Measurements from ENCODE around the gene SPPL3. TPM values are rescaled to one million over a fixed set of nuclear protein-coding genes. Genes with fewer than 3 reads are reported as not detected.
"Not testable (repeated sequence)": the region's sequence is repeated elsewhere in the genome, so short reads cannot be mapped to it uniquely, and the experiment has no call there.

SPPL3 gene
- total RNA-seq, 2 donors from 2014 or later = 27.6 to 29.7 TPM

GRCh38 chr12:120744922-120745493, 159.2 kb downstream of the SPPL3 start:
- intact Hi-C loops (cut with DNase I) = no loop called here
- no peak for ATAC-seq
- DNase-seq = no peak

- ATAC-seq (peak; percentile 8 to 44), DNase-seq (no peak)
- intact Hi-C loops (cut with DNase I) = no loop called here
Measured at GRCh38 chr12:120741476-120742421, 162.4 kb downstream of the SPPL3 start.

GRCh38 chr12:120740871-120741270, 163.3 kb downstream of the SPPL3 start:
- DNase-seq = no peak
- no peak for ATAC-seq
- intact Hi-C loops (cut with DNase I) = no loop called here

- intact Hi-C loops (cut with DNase I) = no loop called here
- ATAC-seq (no peak), DNase-seq (no peak)
Measured at GRCh38 chr12:120739821-120740613, 164.1 kb downstream of the SPPL3 start.

GRCh38 chr12:120739031-120739762, 165.0 kb downstream of the SPPL3 start:
- ATAC-seq (no peak), DNase-seq (peak; percentile 18)
- intact Hi-C loops (cut with DNase I) = no loop called here

- DNase-seq (peak; percentile 20), ATAC-seq (no peak)
- intact Hi-C loops (cut with DNase I) = no loop called here
Measured at GRCh38 chr12:120738252-120739030, 165.7 kb downstream of the SPPL3 start.

GRCh38 chr12:120737557-120738251, 166.5 kb downstream of the SPPL3 start:
- intact Hi-C loops (cut with DNase I) = no loop called here
- ATAC-seq (no peak), DNase-seq (no peak)

GRCh38 chr12:120736404-120737331, 167.5 kb downstream of the SPPL3 start:
- DNase-seq (no peak), ATAC-seq (no peak)
- intact Hi-C loops (cut with DNase I) = no loop called here

GRCh38 chr12:120735181-120735580, 169.0 kb downstream of the SPPL3 start:
- ATAC-seq = no peak
- no peak for DNase-seq
- intact Hi-C loops (cut with DNase I) = no loop called here

GRCh38 chr12:120734210-120734609, 169.9 kb downstream of the SPPL3 start:
- DNase-seq (no peak), ATAC-seq (peak in 1 of 2 donors; percentile 12)
- intact Hi-C loops (cut with DNase I) = no loop called here

- DNase-seq = no peak
- no peak for ATAC-seq
- intact Hi-C loops (cut with DNase I) = no loop called here
Measured at GRCh38 chr12:120733574-120733973, 170.6 kb downstream of the SPPL3 start.

- ATAC-seq; DNase-seq; intact Hi-C loops (cut with DNase I): not testable (repeated sequence)
Measured at GRCh38 chr12:120732198-120732597, 172.0 kb downstream of the SPPL3 start.

GRCh38 chr12:120726961-120727360, 177.2 kb downstream of the SPPL3 start:
- intact Hi-C loops (cut with DNase I) = no loop called here
- no peak for DNase-seq
- no peak for ATAC-seq

GRCh38 chr12:120726510-120726793, 177.7 kb downstream of the SPPL3 start:
- intact Hi-C loops (cut with DNase I) = no loop called here
- DNase-seq (no peak), ATAC-seq (no peak)

- intact Hi-C loops (cut with DNase I) = no loop called here
- ATAC-seq = peak; percentile 99
- DNase-seq = peak; percentile 93
Measured at GRCh38 chr12:120725659-120726509, 178.3 kb downstream of the SPPL3 start, which contains the start of gene ACADS. ACADS (plus strand) TSS chr12:120725826; CDS start chr12:120725886, 60 bp downstream.

GRCh38 chr12:120725151-120725658, 179.0 kb downstream of the SPPL3 start:
- DNase-seq (no peak), ATAC-seq (no peak)
- intact Hi-C loops (cut with DNase I) = no loop called here

All from left cardiac atrium (tissue), 4 donors.